Psoas muscle (tissue), 8 donors: ENCODE data around the gene ATP5IF1. TPM values are rescaled to one million over a fixed set of nuclear protein-coding genes. Genes with fewer than 3 reads are reported as not detected.

Experiments
- ATAC-seq, 4 donors: fragments of 200-7000 bp; cut with Tn5 transposase; one replicate each; pipeline ENCODE4 v1.9.1; 2020; ENCODE audit warnings: moderate library complexity in 3 of 4, mild to moderate bottlenecking in 2 of 4
- DNase-seq, 2 donors: peaks; one replicate each; pipeline ENCODE4 v3.0.0-alpha.2; 2020
- H3K27ac ChIP-seq: fragments of 200-600 bp; one replicate; pipeline ENCODE4 v1.8.0; 2022
- H3K27me3 ChIP-seq, 3 donors: fragments of 200-600 bp in 1 of 3; one replicate each; pipeline versions ENCODE4 v1.6.1 to v1.8.0; 2013 to 2022; ENCODE audit warnings: low read length in 2 of 3, mild to moderate bottlenecking in 2 of 3, moderate library complexity in 1 of 3; ENCODE audit not compliant: insufficient read depth in 3 of 3
- H3K36me3 ChIP-seq, 2 donors: fragments of 200-600 bp in 1 of 2; one replicate each; pipeline versions ENCODE4 v1.6.1 to v1.8.0; 2013 to 2022; ENCODE audit warnings: low read depth in 1 of 2, mild to moderate bottlenecking in 1 of 2, moderate library complexity in 1 of 2; ENCODE audit not compliant: insufficient read depth in 1 of 2
- H3K4me1 ChIP-seq: fragments of 200-600 bp; one replicate; pipeline ENCODE4 v1.8.0; 2022
- H3K4me3 ChIP-seq: fragments of 200-600 bp; one replicate; pipeline ENCODE4 v1.8.0; 2022; ENCODE audit warnings: mild to moderate bottlenecking
- H3K9me3 ChIP-seq: fragments of 200-600 bp; one replicate; pipeline ENCODE4 v1.8.0; 2022
- CTCF ChIP-seq: fragments of 200-600 bp; IDR thresholded peaks from one replicate; pipeline ENCODE4 v1.8.0; 2022; ENCODE audit warnings: antibody characterized with exemption
- WGBS, 3 donors: extraction: QIAGEN DNeasy Blood & Tissue Kit; methylation state at CpG; one replicate each; pipeline versions ENCODE4 v1.1.6 to v1.1.7; 2013; 5-methylcytosine and 5-hydroxymethylcytosine counted together
- intact Hi-C, 2 donors: fragments of 100-400 bp; cut with DNase I; formaldehyde crosslinking; loops; one replicate each; pipeline versions ENCODE4 v1.11.0 to v1.14.2; 2022
- polyA plus RNA-seq, 3 donors: library from polyadenylated mRNA; stranded (reverse); fragments of 200-250 nt; gene quantifications; one replicate each; pipeline ENCODE4 v1.2.3, GENCODE V29; 2013
- total RNA-seq, 4 donors: library from RNA; stranded (reverse); fragmentation: NEBNext Ultra II Directional in 2 of 4; extraction: Animal tissue kit (Norgen Biotek cat#: 25700) in 2 of 4; gene quantifications; one replicate each; pipeline versions ENCODE4 v1.2.1 to v1.2.4, GENCODE V29; 2021 to 2023
- donor health status: healthy with polysubstance abuse.
- donor health status: DM: no; HTN: no; CAD: no; lungs with moderate emphysema.
- donor health status: Bipolar disorder and iron deficiency.
- donor health status: healthy.
- donor health status: DM: yes; HTN: yes; CAD: no.
- donor health status: DM: no; HTN: no; CAD: no.
- donor health status: DM: no; HTN: no; CAD: no.
- donor health status: DM: yes; HTN: yes; CAD: no.

ATP5IF1 gene
- total and polyA plus RNA-seq, 7 donors, result 124 to 332 (median 219) TPM

- ATAC-seq (no peak), DNase-seq (no peak)
- 92 to 94% (median 94%) methylated on average over 20 of the region's 20 CpGs for WGBS, 3 donors
- TF ChIP-seq CTCF, result no peak
- no peak overlapping the region for H3K4me3 ChIP-seq
- no peaks in the 10 kb centered on the region for H3K4me1 ChIP-seq
- H3K36me3 ChIP-seq, result peaks cover 0 to 82% of the 10 kb centered on the region in 2 donors
- H3K27me3 ChIP-seq, result no peaks in the 10 kb centered on the region
- H3K27ac ChIP-seq, result no peak overlapping the region
- H3K9me3 ChIP-seq, result no peaks in the 10 kb centered on the region
- intact Hi-C loops, result no loop called here
Measured at GRCh38 chr1:28272215-28272852, 36.4 kb downstream of the ATP5IF1 start.

DNA sequence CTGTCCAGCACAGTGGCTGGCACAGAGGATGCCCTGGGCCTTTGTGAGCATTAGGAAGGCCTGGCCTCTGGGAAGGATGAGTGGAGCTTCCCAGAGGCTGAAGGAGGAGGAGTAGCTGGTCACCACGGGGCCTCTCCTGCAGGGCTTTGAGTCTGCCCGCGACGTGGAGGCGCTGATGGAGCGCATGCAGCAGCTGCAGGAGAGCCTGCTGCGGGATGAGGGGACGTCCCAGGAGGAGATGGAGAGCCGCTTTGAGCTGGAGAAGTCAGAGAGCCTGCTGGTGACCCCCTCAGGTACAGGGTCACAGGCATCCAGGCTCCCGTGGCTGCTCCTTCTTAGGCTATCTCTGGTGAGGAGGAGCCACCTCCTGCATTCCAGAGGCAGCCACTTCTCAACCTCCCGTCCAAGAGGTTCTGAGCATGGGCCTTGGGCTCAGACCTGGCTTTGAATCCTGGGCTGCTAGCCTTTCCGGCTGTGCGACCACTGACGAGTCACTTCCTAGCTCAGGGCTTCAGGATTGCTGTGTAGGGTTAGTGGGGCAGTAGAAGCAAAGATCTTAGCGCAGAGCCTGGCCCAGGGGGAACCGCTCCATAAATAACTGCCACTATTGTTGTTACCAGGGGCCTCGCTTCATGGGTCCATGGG is 37.4 kb downstream of the ATP5IF1 start:
- ATAC-seq (no peak), DNase-seq (no peak)
- H3K27ac ChIP-seq, result no peak overlapping the region
- H3K36me3 ChIP-seq, result peaks cover 3 to 92% of the 10 kb centered on the region in 2 donors
- intact Hi-C loops, result no loop called here
- H3K4me1 ChIP-seq, result no peaks in the 10 kb centered on the region
- 81 to 82% (median 81%) methylated on average over 17 of the region's 17 CpGs for WGBS, 3 donors
- no peaks in the 10 kb centered on the region for H3K9me3 ChIP-seq
- TF ChIP-seq CTCF, result no peak
- H3K4me3 ChIP-seq, result no peak overlapping the region
- no peaks in the 10 kb centered on the region for H3K27me3 ChIP-seq

- Histone ChIP-seq H3K4me3 (no peak overlapping the region), H3K4me1 (peaks cover 11% of the 10 kb centered on the region), H3K27me3 (no peaks in the 10 kb centered on the region), H3K9me3 (no peaks in the 10 kb centered on the region), H3K27ac (no peak overlapping the region), H3K36me3 (peaks cover 17 to 90% of the 10 kb centered on the region in 2 donors)
- 85 to 93% (median 88%) methylated on average over 5 of the region's 5 CpGs for WGBS, 3 donors
- TF ChIP-seq CTCF, result no peak
- ATAC-seq (no peak), DNase-seq (no peak)
- intact Hi-C loops, result no loop called here
Measured at GRCh38 chr1:28278763-28279162, 42.8 kb downstream of the ATP5IF1 start.

- 91 to 94% (median 93%) methylated on average over 7 of the region's 7 CpGs for WGBS, 3 donors
- Histone ChIP-seq H3K27me3 (no peaks in the 10 kb centered on the region), H3K27ac (no peak overlapping the region), H3K36me3 (peaks cover 17 to 80% of the 10 kb centered on the region in 2 donors), H3K4me3 (no peak overlapping the region), H3K9me3 (no peaks in the 10 kb centered on the region), H3K4me1 (peaks cover 14% of the 10 kb centered on the region)
- DNase-seq (no peak), ATAC-seq (no peak)
- intact Hi-C loops, result no loop called here
- no peak for TF ChIP-seq CTCF
Measured at GRCh38 chr1:28279721-28280120, 43.8 kb downstream of the ATP5IF1 start.
